Activated B cell treated with CpG ODN at 0.5 μM for 24 hours (primary cell): ENCODE data around the gene INHBC. TPM values are rescaled to one million over a fixed set of nuclear protein-coding genes. Genes with fewer than 3 reads are reported as not detected.

Experiments
- ATAC-seq: fragments of 200-7000 bp; cut with Tn5 transposase; one replicate; pipeline ENCODE4 v1.10.0; 2021; ENCODE audit warnings: low read depth, mild to moderate bottlenecking, moderate library complexity
- CTCF ChIA-PET: fragments of 350-600 bp; sonication (Branson Sonifier 250); formaldehyde crosslinking; loops from one replicate; lab custom pipeline; 2021; ENCODE audit warnings: antibody characterized with exemption; lab: Charles Lee
- POLR2A ChIA-PET: fragments of 350-600 bp; sonication (Branson Sonifier 250); formaldehyde crosslinking; loops from one replicate; lab custom pipeline; 2021; ENCODE audit warnings: antibody characterized with exemption; lab: Charles Lee
- DNase-seq: peaks from one replicate; pipeline ENCODE4 v3.0.0; 2022
- H3K27ac Mint-ChIP-seq: one replicate; pipeline ENCODE4 v1.8.0; 2020; ENCODE audit warnings: mixed read lengths
- H3K27me3 Mint-ChIP-seq: one replicate; pipeline ENCODE4 v1.8.0; 2021; ENCODE audit warnings: mixed read lengths
- H3K36me3 Mint-ChIP-seq: one replicate; pipeline ENCODE4 v1.8.0; 2021; ENCODE audit warnings: low read depth, mixed read lengths
- H3K4me1 Mint-ChIP-seq: one replicate; pipeline ENCODE4 v1.8.0; 2021; ENCODE audit warnings: mixed read lengths
- H3K4me3 Mint-ChIP-seq: one replicate; pipeline ENCODE4 v1.8.0; 2020; ENCODE audit warnings: mild to moderate bottlenecking, mixed read lengths
- H3K9me3 Mint-ChIP-seq: one replicate; pipeline ENCODE4 v1.8.0; 2020; ENCODE audit warnings: mixed read lengths
- CTCF ChIP-seq: fragments of 200-600 bp; IDR thresholded peaks from one replicate; pipeline ENCODE4 v1.8.0; 2022; ENCODE audit warnings: antibody characterized with exemption, mild to moderate bottlenecking
- intact Hi-C: fragments of 100-400 bp; cut with micrococcal nuclease; formaldehyde crosslinking; loops from one replicate; pipeline ENCODE4 v1.15.1; 2024
- total RNA-seq: library from RNA; stranded (reverse); gene quantifications from 2 replicates; pipeline ENCODE4 v1.2.3, GENCODE V29; 2022

Gene INHBC
- total RNA-seq, 1 donor from 2014 or later: not detected

GRCh38 chr12:57456145-57456700, 21.6 kb downstream of the INHBC start:
- ATAC-seq (peak; percentile 35), DNase-seq (peak; percentile 36)
- CTCF ChIA-PET: interaction anchor here (0.8 to 5.4 kb wide), 12 partner anchors 10 to 214 kb away, joined by 3 to 67 read pairs (median 3); partner anchors contain the start of gene INHBC
- Mint-ChIP-seq H3K27ac (peak overlapping the region; percentile 57), H3K9me3 (no peaks in the 10 kb centered on the region), H3K27me3 (no peaks in the 10 kb centered on the region), H3K36me3 (peaks cover 8% of the 10 kb centered on the region), H3K4me1 (peaks cover 39% of the 10 kb centered on the region), H3K4me3 (peak overlapping the region; percentile 76)
- TF ChIP-seq CTCF: no peak
- intact Hi-C loops: loop anchor here (1.0 to 10.0 kb wide), 3 partner anchors 193 to 331 kb away; partner anchors contain the start of gene LRP1
- POLR2A ChIA-PET: interaction anchor here (0.6 to 0.8 kb wide), 2 partner anchors 26 to 344 kb away, joined by 3 read pairs; no protein-coding TSS in a partner anchor

- H3K4me3 Mint-ChIP-seq: no peak overlapping the region
- intact Hi-C loops: loop anchor here (1.0 to 10.0 kb wide), 3 partner anchors 194 to 332 kb away; partner anchors contain the start of gene LRP1
- H3K27me3 Mint-ChIP-seq: no peaks in the 10 kb centered on the region
- no peak for DNase-seq
- peaks cover 44% of the 10 kb centered on the region for H3K4me1 Mint-ChIP-seq
- ATAC-seq: no peak
- CTCF ChIA-PET: interaction anchor here (5.0 to 6.7 kb wide), 3 partner anchors 20 to 195 kb away, joined by 58 to 74 read pairs (median 67); partner anchors contain the start of gene ARHGAP9
- H3K9me3 Mint-ChIP-seq: no peaks in the 10 kb centered on the region
- H3K36me3 Mint-ChIP-seq: peaks cover 10% of the 10 kb centered on the region
- TF ChIP-seq CTCF: no peak
- H3K27ac Mint-ChIP-seq: peak overlapping the region; percentile 41
- POLR2A ChIA-PET: no interaction called here
These were observed 22.3 kb downstream of the INHBC start for GRCh38 chr12:57456737-57457490.

GRCh38 chr12:57458665-57459054, 24.1 kb downstream of the INHBC start:
- ATAC-seq: no peak
- peak overlapping the region; percentile 98 for H3K27ac Mint-ChIP-seq
- no peak for DNase-seq
- CTCF ChIA-PET: interaction anchor here (0.6 to 6.7 kb wide), 24 partner anchors 8 to 771 kb away, joined by 3 to 74 read pairs (median 4); partner anchors contain the start of genes ARHGAP9, B4GALNT1, DCTN2 and PTGES3
- H3K27me3 Mint-ChIP-seq: no peaks in the 10 kb centered on the region
- H3K36me3 Mint-ChIP-seq: peaks cover 13% of the 10 kb centered on the region
- intact Hi-C loops: loop anchor here (1.0 to 10.0 kb wide), 8 partner anchors 27 to 334 kb away; partner anchors contain the start of genes B4GALNT1, DCTN2, DDIT3 and LRP1
- POLR2A ChIA-PET: interaction anchor here (0.7 to 6.9 kb wide), 22 partner anchors 11 to 800 kb away, joined by 3 to 133 read pairs (median 4); partner anchors contain the start of genes ARHGAP9, DDIT3, LRP1 and MARS1
- peaks cover 58% of the 10 kb centered on the region for H3K4me1 Mint-ChIP-seq
- no peaks in the 10 kb centered on the region for H3K9me3 Mint-ChIP-seq
- peak overlapping the region; percentile 96 for H3K4me3 Mint-ChIP-seq
- no peak for TF ChIP-seq CTCF

DNA sequence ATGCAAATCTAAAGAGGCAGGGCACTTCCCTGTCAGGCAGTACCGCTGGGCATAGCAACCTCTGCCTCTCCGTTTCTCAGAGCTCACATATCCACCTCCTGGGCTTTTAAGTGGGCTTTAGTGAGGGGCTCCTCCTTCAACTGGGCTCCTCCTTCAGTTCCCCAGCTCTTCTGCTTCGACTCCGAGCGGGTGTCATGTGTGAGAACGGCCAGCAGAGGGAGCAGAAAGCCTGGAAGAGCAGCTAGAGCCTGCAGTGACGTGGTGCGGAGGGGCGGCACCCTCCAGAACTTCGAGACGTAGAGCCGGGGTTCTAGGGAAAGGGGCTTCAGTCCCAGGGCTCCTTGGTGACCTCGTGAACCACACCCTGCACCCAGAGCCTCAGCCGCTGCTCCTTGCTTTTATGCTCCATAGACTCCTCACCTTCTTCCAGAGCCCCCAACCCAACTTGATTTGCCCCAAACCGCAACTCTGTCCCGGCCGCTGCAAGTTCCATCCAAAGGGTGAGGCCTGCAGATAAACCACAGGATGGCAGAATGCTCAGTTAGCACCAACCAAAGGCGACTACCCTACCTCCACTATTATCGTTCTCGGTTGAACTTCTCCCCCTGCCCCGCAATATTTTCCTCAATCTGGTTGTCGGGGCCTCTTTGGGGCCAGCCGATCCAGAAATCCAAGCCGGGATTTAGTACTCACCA, 24.6 kb downstream of the INHBC start:
- peak overlapping the region; percentile 98 for H3K27ac Mint-ChIP-seq
- H3K4me3 Mint-ChIP-seq: peak overlapping the region; percentile 96
- peaks cover 13% of the 10 kb centered on the region for H3K36me3 Mint-ChIP-seq
- TF ChIP-seq CTCF: peak; percentile 57
- peak; percentile 87 for DNase-seq
- peaks cover 62% of the 10 kb centered on the region for H3K4me1 Mint-ChIP-seq
- no peaks in the 10 kb centered on the region for H3K9me3 Mint-ChIP-seq
- CTCF ChIA-PET: interaction anchor here (0.7 to 6.7 kb wide), 23 partner anchors 11 to 771 kb away, joined by 3 to 74 read pairs (median 4); partner anchors contain the start of genes ARHGAP9, B4GALNT1, DCTN2 and PTGES3
- ATAC-seq: peak; percentile 68
- H3K27me3 Mint-ChIP-seq: no peaks in the 10 kb centered on the region
- POLR2A ChIA-PET: interaction anchor here (0.7 to 6.9 kb wide), 23 partner anchors 10 to 801 kb away, joined by 3 to 133 read pairs (median 4); partner anchors contain the start of genes ARHGAP9, DDIT3, LRP1 and MARS1
- intact Hi-C loops: loop anchor here (1.0 to 10.0 kb wide), 8 partner anchors 28 to 334 kb away; partner anchors contain the start of genes B4GALNT1, DCTN2, DDIT3 and LRP1
